IMR-90 (cell line): ENCODE results near the gene STT3A. TPM values are rescaled to one million over a fixed set of nuclear protein-coding genes. Genes with fewer than 3 reads are reported as not detected.

ENCODE experiments used
- ATAC-seq: fragments of 200-7000 bp; cut with Tn5 transposase; 2 replicates; pipeline ENCODE4 v1.9.1; 2020; ENCODE audit warnings: low read depth, mild to moderate bottlenecking, moderate library complexity
- BruUV-seq: library from RNA; stranded (reverse); fragments of 400-500 nt; replicated peaks from 2 replicates; lab custom pipeline; 2021; lab: Mats Ljungman, UMichigan
- CTCF ChIA-PET: fragments of 300-600 bp; formaldehyde crosslinking; extraction: SDS; loops from one replicate; lab custom pipeline; 2021; ENCODE audit warnings: antibody characterized with exemption; lab: Yijun Ruan, JAX
- POLR2A ChIA-PET: fragments of 300-600 bp; sonication (Branson Sonifier 250); formaldehyde crosslinking; loops from one replicate; lab custom pipeline; 2022; ENCODE audit warnings: antibody characterized with exemption; ENCODE audit not compliant: unreplicated experiment; lab: Charles Lee
- DNase-seq: peaks from one replicate; pipeline ENCODE4 v3.0.0; 2013
- H2AFZ ChIP-seq: replicated peaks from 2 replicates; pipeline ENCODE3; 2013; ENCODE audit warnings: low read length, mild to moderate bottlenecking; ENCODE audit not compliant: poor library complexity
- H2AK5ac ChIP-seq: 2 replicates; pipeline ENCODE4 v1.6.1; 2013; ENCODE audit warnings: low read depth, low read length, inconsistent platforms
- H2AK9ac ChIP-seq: replicated peaks from 2 replicates; pipeline ENCODE3; 2013; ENCODE audit warnings: mild to moderate bottlenecking, low read depth, low read length, moderate library complexity; ENCODE audit not compliant: poor library complexity
- H2BK120ac ChIP-seq: 2 replicates; pipeline ENCODE4 v1.6.1; 2013; ENCODE audit warnings: low read depth, low read length, inconsistent platforms
- H2BK15ac ChIP-seq: 3 replicates; pipeline ENCODE4 v1.6.1; 2013; ENCODE audit warnings: low read depth, low read length, inconsistent platforms
- H2BK20ac ChIP-seq: 2 replicates; pipeline ENCODE4 v1.6.1; 2013; ENCODE audit warnings: low read depth, mild to moderate bottlenecking, inconsistent platforms, low read length, moderate library complexity
- H2BK5ac ChIP-seq: 2 replicates; pipeline ENCODE4 v1.6.1; 2013; ENCODE audit warnings: mild to moderate bottlenecking, low read depth, low read length, inconsistent platforms; ENCODE audit not compliant: poor library complexity, severe bottlenecking
- H3K14ac ChIP-seq: replicated peaks from 2 replicates; pipeline ENCODE4 v1.6.1; 2013; ENCODE audit warnings: low read depth, low read length, inconsistent platforms
- H3K18ac ChIP-seq: 2 replicates; pipeline ENCODE4 v1.6.1; 2013; ENCODE audit warnings: low read depth, low read length, control low read depth
- H3K23ac ChIP-seq: 2 replicates; pipeline ENCODE4 v1.6.1; 2013; ENCODE audit warnings: low read depth, low read length, inconsistent platforms
- H3K27ac ChIP-seq: 2 replicates; pipeline ENCODE4 v1.5.1; 2013; ENCODE audit warnings: mild to moderate bottlenecking, control low read depth, low read length; ENCODE audit not compliant: insufficient read depth
- H3K27me3 ChIP-seq: 2 replicates; pipeline ENCODE4 v1.6.1; 2013; ENCODE audit warnings: low read length; ENCODE audit not compliant: control insufficient read depth, insufficient read depth
- H3K36me3 ChIP-seq: 2 replicates; pipeline ENCODE4 v1.6.1; 2013; ENCODE audit warnings: low read length, mixed read lengths; ENCODE audit not compliant: control insufficient read depth, insufficient read depth
- H3K4ac ChIP-seq: 2 replicates; pipeline ENCODE4 v1.6.1; 2013; ENCODE audit warnings: low read depth, low read length, inconsistent platforms
- H3K4me1 ChIP-seq: 2 replicates; pipeline ENCODE4 v1.6.1; 2013; ENCODE audit warnings: low read length, mixed read lengths; ENCODE audit not compliant: control insufficient read depth, insufficient read depth
- H3K4me2 ChIP-seq: 2 replicates; pipeline ENCODE4 v1.6.1; 2013; ENCODE audit warnings: low read depth, mild to moderate bottlenecking, control low read depth, low read length, moderate library complexity
- H3K4me3 ChIP-seq: 2 replicates; pipeline ENCODE4 v1.5.1; 2013; ENCODE audit warnings: low read depth, mild to moderate bottlenecking, control low read depth, low read length, moderate library complexity; ENCODE audit not compliant: insufficient read depth
- H3K56ac ChIP-seq: 2 replicates; pipeline ENCODE4 v1.6.1; 2013; ENCODE audit warnings: low read length, inconsistent platforms; ENCODE audit not compliant: insufficient read depth; ENCODE audit errors: extremely low read depth
- H3K79me1 ChIP-seq, 2 experiments: 2 replicates each; pipeline ENCODE4 v1.6.1; 2013; ENCODE audit warnings: low read length in 2 of 2, inconsistent platforms in 1 of 2, low read depth in 1 of 2
- H3K9ac ChIP-seq: 2 replicates; pipeline ENCODE4 v1.6.1; 2013; ENCODE audit warnings: low read depth, low read length, control low read depth
- H3K9me1 ChIP-seq: 2 replicates; pipeline ENCODE4 v1.6.1; 2013; ENCODE audit warnings: low read length, inconsistent platforms; ENCODE audit not compliant: insufficient read depth
- H3K9me3 ChIP-seq: 2 replicates; pipeline ENCODE4 v1.6.1; 2013; ENCODE audit warnings: low read length; ENCODE audit not compliant: control insufficient read depth, insufficient read depth
- H4K20me1 ChIP-seq: 2 replicates; pipeline ENCODE4 v1.6.1; 2013; ENCODE audit warnings: low read length, inconsistent platforms; ENCODE audit not compliant: insufficient read depth
- H4K5ac ChIP-seq: 2 replicates; pipeline ENCODE4 v1.6.1; 2013; ENCODE audit warnings: mild to moderate bottlenecking, low read depth, low read length, control low read depth
- H4K8ac ChIP-seq, 2 experiments: 2 replicates each; pipeline ENCODE4 v1.6.1; 2013; ENCODE audit warnings: low read depth in 2 of 2, low read length in 2 of 2, control low read depth in 1 of 2, inconsistent platforms in 1 of 2
- H4K91ac ChIP-seq: 2 replicates; pipeline ENCODE4 v1.6.1; 2013; ENCODE audit warnings: low read depth, low read length, inconsistent platforms; ENCODE audit not compliant: insufficient read depth
- CEBPB ChIP-seq: IDR thresholded peaks from 2 replicates; pipeline ENCODE4 v1.6.1; 2012; ENCODE audit warnings: low read depth, low read length, improper control_type of control experiment
- CTCF ChIP-seq: conservative IDR thresholded peaks from 2 replicates; pipeline ENCODE4 v1.5.1; 2012; ENCODE audit warnings: mild to moderate bottlenecking, low read depth, low read length, improper control_type of control experiment
- FOS ChIP-seq: fragments of 150-350 bp; IDR thresholded peaks from 2 replicates; pipeline ENCODE4 v1.6.1; 2016; ENCODE audit warnings: low read depth, low read length
- SMC3 ChIP-seq: fragments of 150-350 bp; IDR thresholded peaks from 2 replicates; pipeline ENCODE4 v1.6.1; 2016; ENCODE audit warnings: low read depth, mild to moderate bottlenecking, antibody characterized with exemption, low read length, moderate library complexity
- USF2 ChIP-seq: fragments of 150-350 bp; IDR thresholded peaks from 2 replicates; pipeline ENCODE4 v1.6.1; 2017; ENCODE audit warnings: mild to moderate bottlenecking, antibody characterized with exemption, low read length, low read depth
- WGBS, 2 experiments: methylation state at CpG; one replicate each; pipeline versions ENCODE4 v1.1.5 to v1.1.7; 2013; ENCODE audit warnings: missing lambda C conversion rate in 2 of 2; ENCODE audit not compliant: insufficient read length in 1 of 2; ENCODE audit errors: extremely low coverage in 2 of 2; 5-methylcytosine and 5-hydroxymethylcytosine counted together
- dilution Hi-C: fragments of 300-500 bp; cut with HindIII; formaldehyde crosslinking; loops from one replicate; pipeline ENCODE4 v1.14.3; 2018; ENCODE audit warnings: low sequenced_read_pairs; ENCODE audit not compliant: unreplicated experiment
- in situ Hi-C: fragments of 300-500 bp; cut with MboI; formaldehyde crosslinking; loops from 3 replicates; pipeline ENCODE4 v1.14.3; 2019; ENCODE audit warnings: low sequenced_read_pairs, inconsistent platforms, mixed read lengths
- intact Hi-C: fragments of 100-400 bp; cut with micrococcal nuclease; formaldehyde crosslinking; loops from 2 replicates; pipeline ENCODE4 v1.10.0; 2022
- polyA plus RNA-seq, 3 experiments: library from polyadenylated mRNA; depleted of rRNA; stranded (reverse); fragments of >200 nt; gene quantifications; 2 replicates each; pipeline ENCODE4 v1.2.3, GENCODE V29; 2012; ENCODE audit warnings: low replicate concordance in 1 of 3
- total RNA-seq: library from RNA; depleted of rRNA; stranded (reverse); fragments of >200 nt; gene quantifications from 2 replicates; pipeline ENCODE4 v1.2.3, GENCODE V29; 2012

STT3A gene
- total and polyA plus RNA-seq, 2 of the 4 experiments (the other 2 are of a cell fraction), result 180 to 387 TPM

- TF ChIP-seq FOS (no peak), SMC3 (no peak)
Measured at GRCh38 chr11:125625630-125626287, 33.1 kb downstream of the STT3A start (continued).

GRCh38 chr11:125626288-125626950 is 33.8 kb downstream of the STT3A start:
- Histone ChIP-seq H4K91ac (peak overlapping the region; percentile 80), H3K18ac (0 out of 2 replicates have a peak overlapping the region, but pooled peaks have one; percentile 45), H3K9ac (peak overlapping the region; percentile 75), H3K4me2 (peak overlapping the region; percentile 95), H4K8ac (peak overlapping the region; percentile 91 to 99), H3K79me1 (peaks cover 11 to 49% of the 10 kb centered on the region in 2 experiments; a peak in 3 of 4 replicates), H3K23ac (peak overlapping the region; percentile 82), H2AK9ac (peak overlapping the region; percentile 99), H4K5ac (peak overlapping the region; percentile 39), H2BK15ac (peak overlapping the region; percentile 35; the same call in 1 of the 3 replicates), H3K9me3 (no peaks in the 10 kb centered on the region), H3K9me1 (0 out of 2 replicates have a peak, but pooled peaks cover 2% of the 10 kb centered on the region), H2BK5ac (peak overlapping the region; percentile 55), H2AK5ac (peak overlapping the region; percentile 29), H2AFZ (peak overlapping the region; percentile 98), H3K36me3 (peaks cover 3% of the 10 kb centered on the region), H3K4me1 (peaks cover 8% of the 10 kb centered on the region), H3K4ac (peak overlapping the region; percentile 81), H4K20me1 (no peaks in the 10 kb centered on the region), H2BK120ac (peak overlapping the region; percentile 72), H3K4me3 (peak overlapping the region; percentile 72), H3K56ac (peak overlapping the region; percentile 87), H3K27me3 (no peaks in the 10 kb centered on the region), H3K14ac (peak overlapping the region; percentile 84), H2BK20ac (peak overlapping the region; percentile 2; the same call in 1 of the 2 replicates), H3K27ac (peak overlapping the region; percentile 95)
- ChIA-PET CTCF (interaction anchor here (0.7 to 1.0 kb wide), 2 partner anchors 132 to 248 kb away, joined by 3 to 4 read pairs; no protein-coding TSS in a partner anchor), POLR2A (no interaction called here)
- DNase-seq (peak; percentile 59), ATAC-seq (peak; percentile 21)
- in situ Hi-C loops (loop anchor here (10.0 kb wide), 1 partner anchor 248 kb away; no protein-coding TSS in a partner anchor), dilution Hi-C loops (no loop called here), intact Hi-C loops (loop anchor here (1.0 to 2.0 kb wide), 2 partner anchors 48 to 248 kb away; no protein-coding TSS in a partner anchor)
- TF ChIP-seq CEBPB (peak; percentile 64), USF2 (no peak), CTCF (peak; percentile 23; the same call in 1 of the 2 replicates)
- BruUV-seq, result no TSS peak
- WGBS, 2 experiments, result no CpG with 5 or more reads among the region's 18 CpGs
